ENCODE data around the gene EEIG1.

EEIG1 gene

DNA sequence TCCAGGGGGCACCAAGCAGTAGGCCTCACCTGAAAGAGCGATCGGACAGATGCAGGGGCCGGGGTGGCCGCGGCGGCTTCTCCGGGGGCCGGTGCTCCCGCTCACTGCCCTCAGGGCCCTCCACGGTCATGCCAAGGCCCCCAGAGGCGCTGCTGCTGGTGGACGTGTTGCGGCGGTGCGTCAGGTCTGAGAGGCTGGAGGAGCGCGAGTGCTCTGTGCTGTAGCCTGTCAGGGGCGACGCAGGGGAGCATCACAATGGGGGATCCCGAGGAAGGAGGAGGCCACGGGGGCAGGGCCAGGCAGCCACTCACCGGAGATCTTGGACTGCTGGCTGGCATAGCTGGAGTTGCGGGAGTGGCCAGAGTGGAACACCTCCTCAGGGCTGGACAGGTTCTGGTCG is 35.5 kb downstream of the EEIG1 start:
- TF ChIP-seq, protein P1, sequence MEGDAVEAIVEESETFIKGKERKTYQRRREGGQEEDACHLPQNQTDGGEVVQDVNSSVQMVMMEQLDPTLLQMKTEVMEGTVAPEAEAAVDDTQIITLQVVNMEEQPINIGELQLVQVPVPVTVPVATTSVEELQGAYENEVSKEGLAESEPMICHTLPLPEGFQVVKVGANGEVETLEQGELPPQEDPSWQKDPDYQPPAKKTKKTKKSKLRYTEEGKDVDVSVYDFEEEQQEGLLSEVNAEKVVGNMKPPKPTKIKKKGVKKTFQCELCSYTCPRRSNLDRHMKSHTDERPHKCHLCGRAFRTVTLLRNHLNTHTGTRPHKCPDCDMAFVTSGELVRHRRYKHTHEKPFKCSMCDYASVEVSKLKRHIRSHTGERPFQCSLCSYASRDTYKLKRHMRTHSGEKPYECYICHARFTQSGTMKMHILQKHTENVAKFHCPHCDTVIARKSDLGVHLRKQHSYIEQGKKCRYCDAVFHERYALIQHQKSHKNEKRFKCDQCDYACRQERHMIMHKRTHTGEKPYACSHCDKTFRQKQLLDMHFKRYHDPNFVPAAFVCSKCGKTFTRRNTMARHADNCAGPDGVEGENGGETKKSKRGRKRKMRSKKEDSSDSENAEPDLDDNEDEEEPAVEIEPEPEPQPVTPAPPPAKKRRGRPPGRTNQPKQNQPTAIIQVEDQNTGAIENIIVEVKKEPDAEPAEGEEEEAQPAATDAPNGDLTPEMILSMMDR (IDR thresholded peaks at IDR 0.05; ENCODE audit: insufficient read depth, low read depth, low read length, missing control alignments) = no peak
- no peak overlapping the region for H3K4me3 ChIP-seq (ENCODE audit: low read length)
- no peak for DNase-seq (ENCODE audit: low read depth)

DNA sequence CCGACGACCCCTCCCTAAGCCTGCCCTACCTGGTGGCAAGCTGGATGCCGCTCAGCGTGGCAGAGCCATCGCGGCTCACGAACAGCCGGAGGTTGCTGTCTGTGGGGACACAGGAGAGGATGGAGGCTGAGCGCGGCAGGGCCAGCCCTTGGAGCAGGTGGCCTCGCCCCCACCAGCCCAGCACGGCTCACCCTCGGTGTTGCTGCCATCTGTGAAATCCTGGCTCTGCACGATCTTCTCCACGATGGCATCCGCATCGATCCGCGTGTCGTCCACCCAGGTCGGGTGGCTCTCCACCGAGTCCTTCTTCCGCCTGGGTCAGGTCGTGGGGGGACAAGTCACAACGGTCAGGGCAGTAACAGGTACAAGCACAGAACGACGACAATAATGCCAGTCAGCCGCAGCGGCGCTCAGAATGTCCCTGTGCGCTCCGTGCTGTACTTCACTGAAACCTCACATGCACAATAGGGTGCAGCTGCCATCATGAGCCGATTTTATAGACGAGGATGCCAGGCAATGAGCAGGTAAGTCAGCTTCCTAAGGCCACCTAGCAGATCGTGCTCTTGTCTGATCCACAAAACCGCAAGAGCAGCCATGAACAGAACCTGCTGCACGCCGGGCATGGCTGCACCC is 36.1 kb downstream of the EEIG1 start:
- TF ChIP-seq, protein P1 (IDR thresholded peaks at IDR 0.05; ENCODE audit: insufficient read depth, low read depth, low read length, missing control alignments) = no peak
- no peak for DNase-seq (ENCODE audit: low read depth)

DNA sequence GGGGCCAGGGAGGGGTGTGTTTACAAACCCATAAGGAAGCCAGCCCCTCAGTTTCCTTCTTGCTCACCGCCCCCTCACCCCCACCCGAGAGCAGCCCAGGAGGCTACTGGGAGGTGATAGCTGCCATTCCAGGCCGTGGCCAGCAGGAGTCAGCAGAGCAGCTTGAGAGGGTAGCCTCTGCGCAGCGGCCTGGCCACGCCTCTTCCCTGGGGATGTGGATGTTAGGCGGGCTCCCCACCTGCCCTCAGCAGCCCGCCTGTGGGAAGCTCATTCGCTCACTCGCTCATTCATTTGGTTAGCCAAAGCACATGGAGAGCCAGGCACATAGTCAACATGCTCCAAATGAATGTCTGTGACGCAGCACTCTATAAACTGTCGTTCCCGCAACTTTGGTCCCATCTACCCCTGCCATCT is 37.1 kb downstream of the EEIG1 start:
- TF ChIP-seq, protein P1 (IDR thresholded peaks at IDR 0.05; ENCODE audit: insufficient read depth, low read depth, low read length, missing control alignments) = peak; percentile 88
- no peak overlapping the region for H3K4me3 ChIP-seq (ENCODE audit: low read length)
- peak; percentile 81 for DNase-seq (ENCODE audit: low read depth)

More for the DNA sequence above, 36.1 kb downstream of the EEIG1 start:
- H3K4me3 ChIP-seq (ENCODE audit: low read length) = no peak overlapping the region

DNA sequence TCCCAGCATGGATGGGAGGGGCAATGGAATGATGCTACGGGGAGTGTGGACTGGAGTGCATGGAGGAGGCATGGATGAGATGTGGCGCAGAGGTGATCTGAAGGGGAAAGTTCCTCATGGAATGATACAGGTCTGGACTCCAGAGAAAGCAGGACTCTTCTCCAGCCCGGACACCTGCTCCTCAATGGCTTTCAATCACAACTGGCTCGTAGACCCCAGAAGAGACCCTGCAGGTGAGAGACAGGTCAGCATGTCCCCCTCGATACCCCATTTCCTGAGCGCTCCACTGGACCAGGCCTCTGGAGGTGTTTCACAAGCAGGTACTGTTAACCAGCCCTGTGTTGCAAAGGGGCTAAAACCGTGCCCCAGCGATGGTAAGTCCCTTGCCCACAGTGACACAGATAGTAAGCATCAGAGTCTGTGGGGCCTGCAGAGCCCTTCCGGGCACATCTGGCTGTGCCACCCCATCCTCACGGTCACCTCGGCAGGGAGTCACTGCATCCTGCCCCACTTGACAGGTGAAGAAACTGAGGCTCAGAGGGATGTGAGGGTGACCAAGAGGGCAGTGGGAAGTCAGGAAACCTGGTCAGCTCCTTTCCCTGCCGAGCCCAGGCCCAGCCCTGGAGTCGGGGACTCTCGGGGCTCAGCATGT is 37.7 kb downstream of the EEIG1 start:
- no peak overlapping the region for H3K4me3 ChIP-seq (ENCODE audit: low read length)
- no peak for DNase-seq (ENCODE audit: low read depth)
- TF ChIP-seq, protein P1 (IDR thresholded peaks at IDR 0.05; ENCODE audit: insufficient read depth, low read depth, low read length, missing control alignments) = no peak

DNA sequence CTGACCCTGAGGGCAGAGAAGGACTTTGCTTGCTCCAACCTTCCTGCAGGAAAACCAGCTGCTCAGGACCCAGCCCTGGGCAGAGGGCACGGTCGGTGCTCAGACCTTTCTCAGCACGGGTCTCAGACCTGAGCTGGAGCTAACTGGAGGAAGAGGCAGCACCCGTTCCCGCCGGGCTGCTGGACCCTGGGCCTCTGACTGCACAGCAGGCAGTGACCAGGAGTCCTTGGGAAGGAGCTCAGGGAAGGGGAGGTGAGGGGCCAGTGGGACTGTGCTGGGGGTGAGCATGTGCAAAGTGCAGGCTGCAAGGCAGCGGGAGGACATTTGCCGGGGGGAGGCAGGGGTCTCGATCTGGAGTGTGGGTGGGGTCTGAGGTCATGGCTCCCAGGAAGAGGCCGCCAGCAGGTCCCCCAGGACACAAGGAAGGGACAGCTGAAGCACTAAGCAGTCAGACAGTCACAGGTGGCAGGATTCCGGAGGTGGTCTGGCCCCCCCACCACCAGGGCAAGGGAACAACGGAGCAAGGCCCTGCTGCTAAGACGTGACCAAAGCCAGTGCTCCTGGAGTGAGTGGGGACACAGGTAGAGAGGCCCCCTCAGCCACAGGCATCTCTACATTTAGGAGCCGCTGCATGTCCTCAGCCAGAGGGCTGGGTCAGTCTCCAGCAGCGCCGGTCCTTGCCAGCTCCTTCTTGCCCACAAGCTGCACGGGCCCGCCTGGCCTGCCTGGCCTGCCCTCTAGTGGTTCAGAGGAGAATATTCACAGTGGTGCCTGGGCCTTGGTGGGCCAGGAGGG is 38.4 kb downstream of the EEIG1 start:
- TF ChIP-seq, protein P1 (IDR thresholded peaks at IDR 0.05; ENCODE audit: insufficient read depth, low read depth, low read length, missing control alignments) = peak; percentile 78
- DNase-seq (ENCODE audit: low read depth) = peak; percentile 68
- H3K4me3 ChIP-seq (ENCODE audit: low read length) = no peak overlapping the region

DNA sequence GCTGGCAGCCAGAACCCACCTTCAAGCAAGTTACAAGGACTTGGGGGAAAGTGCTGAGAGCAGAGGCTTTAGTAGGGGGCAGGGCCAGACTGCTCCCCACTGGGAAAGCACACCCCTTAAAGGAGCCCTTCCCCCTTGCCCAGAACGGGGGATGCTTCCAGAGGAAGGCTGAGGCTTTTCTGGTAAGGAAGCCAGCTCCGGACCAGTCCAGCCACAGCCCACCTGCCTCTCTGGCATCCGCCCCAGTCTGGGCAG is 38.9 kb downstream of the EEIG1 start:
- TF ChIP-seq, protein P1 (IDR thresholded peaks at IDR 0.05; ENCODE audit: insufficient read depth, low read depth, low read length, missing control alignments) = no peak
- DNase-seq (ENCODE audit: low read depth) = no peak
- no peak overlapping the region for H3K4me3 ChIP-seq (ENCODE audit: low read length)

All from epithelial cell of esophagus (primary cell).